GM19395 (cell line): ENCODE measurements around the gene ZCCHC24.

ENCODE experiments used
- ATAC-seq: cut with Tn5 transposase; IDR thresholded peaks from one replicate; pipeline ENCODE4 v1.9.1; 2021; ENCODE audit warnings: mild to moderate bottlenecking, moderate library complexity; ENCODE audit not compliant: unreplicated experiment

The ZCCHC24 gene

DNA sequence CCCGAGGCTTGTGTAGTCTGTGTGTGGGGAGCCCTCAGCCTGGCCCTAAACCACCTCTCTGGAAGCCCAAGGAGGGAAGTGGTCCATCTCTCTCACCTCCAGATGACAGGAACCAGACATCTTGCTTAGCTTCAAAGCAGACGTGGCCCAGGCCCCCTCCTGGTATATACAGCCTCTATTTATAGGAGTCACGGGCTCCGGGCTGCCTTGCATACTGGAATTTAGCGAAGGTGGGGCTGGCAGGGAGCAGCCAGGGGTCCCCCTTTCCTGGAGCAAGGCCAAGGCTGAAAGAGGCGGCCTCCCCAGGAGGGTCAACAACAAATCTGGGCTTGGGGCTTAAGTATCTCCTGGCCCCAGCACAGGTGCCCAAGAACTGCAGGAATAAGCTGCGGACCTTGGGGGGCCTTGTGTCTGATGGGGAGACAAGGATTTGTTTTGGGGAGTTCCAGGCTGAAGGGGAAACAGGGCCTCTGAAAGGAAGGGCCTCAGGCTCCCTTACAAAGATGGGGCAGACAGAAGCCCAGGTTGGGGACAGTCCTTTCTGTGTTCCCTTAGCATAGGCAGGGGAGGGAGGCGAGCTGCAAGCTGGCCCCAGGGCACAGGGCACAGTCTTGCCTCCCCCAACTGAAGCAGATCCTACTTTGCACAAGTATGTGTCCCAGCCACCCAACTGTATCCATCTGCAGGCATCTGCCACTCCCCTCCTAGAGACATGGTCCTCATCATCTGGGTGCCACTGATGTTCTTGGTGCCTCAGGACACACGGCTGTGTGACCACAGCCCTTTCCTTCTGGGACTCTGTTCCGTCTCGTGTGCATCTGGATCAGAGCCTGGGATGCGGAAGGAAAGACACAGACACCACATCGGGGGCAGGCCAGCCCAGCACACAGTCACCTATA is 11.9 kb downstream of the ZCCHC24 start:
- no peak for ATAC-seq

GRCh38 chr10:79431891-79432831 is 13.3 kb downstream of the ZCCHC24 start:
- ATAC-seq: no peak

DNA sequence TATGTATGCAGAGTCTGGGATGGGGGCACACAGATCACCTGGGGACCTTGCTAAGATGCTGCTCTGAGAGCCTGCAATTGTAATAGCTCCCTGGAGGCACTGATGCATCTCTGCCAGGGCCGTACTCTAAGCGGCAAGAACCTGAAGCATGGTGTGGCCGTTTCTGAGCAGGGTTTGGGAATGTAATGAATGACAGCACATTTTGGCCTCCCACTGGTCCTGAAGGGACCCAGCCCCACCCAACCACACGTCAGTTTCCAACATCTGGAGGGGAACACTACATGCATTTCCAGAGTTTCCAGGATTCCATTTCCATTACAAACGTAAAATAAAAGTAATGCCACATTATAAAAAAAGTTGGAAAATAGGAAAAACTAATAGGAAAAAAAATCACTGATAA is 14.0 kb downstream of the ZCCHC24 start:
- ATAC-seq: no peak

DNA sequence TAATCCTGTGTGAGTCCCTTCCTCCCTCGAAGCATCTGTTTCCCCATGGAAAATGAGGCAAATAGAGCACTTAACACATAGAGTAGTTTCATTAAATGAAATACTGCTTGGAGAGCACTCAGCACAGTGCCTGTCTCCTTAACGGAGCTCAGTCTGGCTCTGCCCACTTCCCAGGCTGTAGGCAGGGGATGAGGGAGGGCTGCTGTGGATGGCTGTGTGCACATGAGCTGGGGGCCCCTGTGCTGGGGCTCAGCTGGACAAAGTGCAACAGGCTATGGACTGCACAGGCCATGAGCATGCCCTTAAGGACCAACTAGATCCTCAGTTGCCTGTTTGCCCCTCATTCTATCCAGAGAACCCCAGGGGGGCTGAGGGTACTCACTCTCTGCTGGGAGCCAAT is 14.5 kb downstream of the ZCCHC24 start:
- no peak for ATAC-seq

DNA sequence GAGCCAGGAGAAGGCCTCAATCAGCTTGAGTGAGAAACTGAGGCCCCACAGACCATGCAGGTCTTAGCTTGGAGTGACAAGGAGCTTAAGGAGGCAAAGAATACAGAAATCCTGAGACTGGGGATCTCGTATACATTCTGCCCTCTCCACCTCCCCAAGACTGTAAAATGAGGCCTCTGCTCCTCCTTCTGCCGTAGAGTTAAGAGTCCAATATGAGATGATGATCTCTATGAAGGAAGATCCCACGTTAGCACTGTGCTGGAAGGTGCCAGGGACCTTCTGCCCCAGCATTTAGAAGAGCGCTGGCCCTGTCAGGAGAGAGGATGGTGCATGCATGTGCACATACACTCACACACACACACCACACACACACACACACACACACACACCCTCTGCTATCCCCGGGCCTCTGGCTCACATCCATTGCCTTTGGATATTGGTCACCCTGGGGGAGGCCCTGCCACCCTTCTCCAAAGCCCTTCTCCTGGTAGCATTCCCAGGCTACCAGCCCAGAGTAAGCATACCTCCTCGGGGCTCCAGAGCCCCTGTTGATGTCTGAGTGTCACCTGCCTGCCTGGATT is 15.0 kb downstream of the ZCCHC24 start:
- no peak for ATAC-seq

DNA sequence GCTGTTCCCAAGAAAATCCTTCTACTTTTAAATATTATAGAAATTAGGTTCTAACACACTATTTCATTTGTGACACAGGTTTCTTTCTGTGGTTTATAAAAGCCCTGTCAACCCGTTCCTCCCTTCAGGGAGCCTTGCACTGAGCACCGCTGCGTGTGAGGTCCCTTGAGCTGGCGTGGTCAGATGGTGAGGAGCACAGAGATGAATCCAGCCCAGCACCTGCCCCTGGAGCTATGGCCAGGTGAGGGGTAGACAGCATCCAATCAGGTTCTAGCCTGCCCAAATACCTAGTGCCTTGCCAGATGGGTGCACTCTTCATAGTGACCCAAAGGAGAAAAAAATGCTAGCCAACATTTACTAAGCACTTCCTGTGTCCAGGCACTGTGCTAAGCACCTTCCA is 15.7 kb downstream of the ZCCHC24 start:
- ATAC-seq: no peak

GRCh38 chr10:79427965-79428364 is 17.5 kb downstream of the ZCCHC24 start:
- no peak for ATAC-seq

DNA sequence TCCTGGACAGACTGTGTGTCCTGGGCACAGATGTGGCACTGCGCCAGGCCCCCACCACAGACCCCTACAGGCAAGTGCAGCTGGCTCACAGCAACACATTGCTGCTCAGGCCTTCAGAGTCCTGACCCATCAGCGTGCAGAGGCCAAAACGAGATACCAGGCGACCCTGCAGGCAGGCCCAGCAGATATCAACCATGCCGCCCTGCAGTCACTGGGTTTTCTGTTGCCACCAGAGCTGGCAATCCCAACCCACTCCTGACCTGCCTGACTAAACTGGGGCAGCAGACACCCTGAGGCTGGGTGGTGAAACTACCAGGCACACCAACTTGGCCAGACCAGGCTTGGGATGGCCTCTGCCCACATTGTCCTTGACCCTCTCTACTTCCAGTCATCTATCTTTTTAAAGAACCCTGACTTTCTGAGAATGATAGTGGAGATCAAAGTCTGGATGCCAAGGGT is 20.3 kb downstream of the ZCCHC24 start:
- no peak for ATAC-seq

DNA sequence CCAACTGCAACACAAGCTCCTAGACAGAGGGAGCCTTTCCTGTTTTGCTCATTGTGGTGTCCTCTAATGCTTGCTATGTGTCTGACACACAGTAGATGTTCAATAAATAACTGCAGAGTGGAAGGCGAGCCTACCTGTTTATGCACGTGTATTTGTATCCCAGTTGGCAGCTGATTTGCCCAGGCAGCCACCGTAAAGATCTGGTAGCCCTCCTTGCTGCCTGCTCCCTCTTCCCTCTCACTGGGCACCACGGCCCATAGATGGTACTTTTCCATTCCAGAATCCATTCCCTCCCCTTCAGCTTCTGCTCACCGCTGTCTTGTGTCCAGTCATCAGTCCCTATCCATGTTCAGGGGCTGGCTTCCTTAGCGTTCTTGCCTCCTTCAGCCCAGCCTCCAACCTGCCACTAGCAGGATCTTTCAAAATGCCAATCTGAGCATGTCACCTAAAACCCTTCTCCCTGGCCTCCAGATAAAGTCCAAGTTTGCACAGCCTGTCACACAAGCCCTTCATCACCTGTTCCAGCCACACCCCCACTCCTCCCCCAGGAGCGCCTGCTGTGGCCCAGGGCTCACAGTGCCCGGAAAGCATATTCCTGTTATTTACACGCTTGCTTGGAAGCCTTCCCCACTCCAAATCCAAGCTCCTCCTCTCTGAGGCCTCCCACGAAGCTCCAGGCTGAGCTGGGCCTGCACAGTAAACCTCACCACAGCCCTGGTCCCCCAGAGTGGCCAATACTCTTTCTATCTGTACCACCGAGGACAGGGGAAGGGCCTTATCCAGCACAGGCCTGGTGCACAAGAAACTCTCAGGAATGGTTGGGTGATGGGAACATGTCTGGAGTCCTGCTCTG is 21.0 kb downstream of the ZCCHC24 start:
- ATAC-seq: no peak

GRCh38 chr10:79422178-79422892 is 23.1 kb downstream of the ZCCHC24 start:
- no peak for ATAC-seq

- no peak for ATAC-seq
Measured at GRCh38 chr10:79420974-79421688, 24.3 kb downstream of the ZCCHC24 start.

GRCh38 chr10:79418886-79419595 is 26.4 kb downstream of the ZCCHC24 start:
- no peak for ATAC-seq

DNA sequence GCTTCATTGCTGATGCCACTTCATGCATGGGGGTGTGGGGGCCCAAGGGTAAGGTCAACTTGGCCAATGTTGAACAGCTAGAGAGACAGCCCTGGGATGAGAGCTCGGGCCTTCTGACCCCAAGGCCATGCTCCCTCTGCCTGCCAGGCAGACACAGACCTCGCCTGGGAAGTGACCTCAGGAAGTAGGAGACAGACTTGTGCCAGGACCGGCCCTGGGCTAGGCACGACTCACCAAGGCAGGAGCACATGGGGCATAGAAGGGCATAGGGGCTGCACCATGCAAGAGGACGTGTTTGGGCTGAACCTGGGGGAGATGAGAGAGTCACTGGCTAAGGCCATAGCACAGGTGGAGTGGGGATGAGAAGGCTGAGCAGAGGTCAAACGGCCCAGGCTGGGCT is 27.1 kb downstream of the ZCCHC24 start:
- no peak for ATAC-seq

- ATAC-seq: no peak
Measured at GRCh38 chr10:79417731-79418130, 27.7 kb downstream of the ZCCHC24 start.

DNA sequence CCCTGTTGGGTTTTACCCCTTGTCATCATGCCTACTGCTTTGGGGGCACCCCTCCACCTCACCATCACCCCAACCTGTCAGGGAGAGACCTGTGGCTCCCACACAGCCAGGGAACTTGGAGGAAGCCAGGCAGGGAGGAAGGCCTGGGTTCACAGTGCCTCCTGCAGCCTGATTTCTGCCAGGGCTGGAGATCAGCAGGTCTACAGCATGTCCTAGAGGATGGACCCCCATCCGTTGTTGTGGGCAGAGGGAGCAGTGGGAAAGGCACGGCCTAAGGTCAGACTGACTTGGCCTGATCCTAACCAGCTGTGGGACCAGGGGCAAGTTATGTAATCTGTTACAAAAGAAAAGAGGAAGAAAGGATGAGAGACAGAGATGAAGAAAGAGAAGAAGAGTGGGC is 28.2 kb downstream of the ZCCHC24 start:
- no peak for ATAC-seq

- no peak for ATAC-seq
Measured at GRCh38 chr10:79416578-79417255, 28.7 kb downstream of the ZCCHC24 start.

- ATAC-seq: no peak
Measured at GRCh38 chr10:79415736-79416577, 29.5 kb downstream of the ZCCHC24 start.
